Limb (tissue), 2 donors: ENCODE measurements around the gene ANKHD1.

Experiments used
- DNase-seq, 2 donors: peaks; one replicate each; pipeline ENCODE4 v3.0.0-alpha.2; 2016; ENCODE audit errors: extremely low spot score in 2 of 2

ANKHD1 gene

GRCh38 chr5:140524003-140524402 lies 122.4 kb downstream of the ANKHD1 start:
- no peak for DNase-seq

- DNase-seq = no peak
Observed at GRCh38 chr5:140540227-140540626, 138.6 kb downstream of the ANKHD1 start.

- no peak for DNase-seq
Observed at GRCh38 chr5:140542972-140543371, 141.3 kb downstream of the ANKHD1 start.

- no peak for DNase-seq
Observed at GRCh38 chr5:140544986-140545385, 143.4 kb downstream of the ANKHD1 start.

GRCh38 chr5:140545606-140546005 lies 144.0 kb downstream of the ANKHD1 start:
- no peak for DNase-seq

- DNase-seq = no peak
Observed at GRCh38 chr5:140546851-140547507, 145.3 kb downstream of the ANKHD1 start.

GRCh38 chr5:140547508-140548299 lies 146.1 kb downstream of the ANKHD1 start, which contains the start of gene EIF4EBP3:
TSS of gene EIF4EBP3 (plus strand) at chr5:140547662. CDS start at chr5:140547738, 76 bp downstream.
- peak; percentile 96 for DNase-seq

GRCh38 chr5:140548300-140548688 lies 146.7 kb downstream of the ANKHD1 start:
- no peak for DNase-seq

- DNase-seq = no peak
Observed at GRCh38 chr5:140548791-140549190, 147.2 kb downstream of the ANKHD1 start.

- DNase-seq = no peak
Observed at GRCh38 chr5:140549237-140550144, 147.9 kb downstream of the ANKHD1 start.

GRCh38 chr5:140550147-140551079 lies 148.8 kb downstream of the ANKHD1 start:
- DNase-seq = no peak

GRCh38 chr5:140551872-140552271 lies 150.2 kb downstream of the ANKHD1 start:
- DNase-seq = no peak

- DNase-seq = no peak
Observed at GRCh38 chr5:140553657-140554056, 152.0 kb downstream of the ANKHD1 start.

- DNase-seq = no peak
Observed at GRCh38 chr5:140554454-140554853, 152.8 kb downstream of the ANKHD1 start.

- DNase-seq = no peak
Observed at GRCh38 chr5:140555747-140556312, 154.2 kb downstream of the ANKHD1 start.

GRCh38 chr5:140556438-140556837 lies 154.8 kb downstream of the ANKHD1 start:
- no peak for DNase-seq

GRCh38 chr5:140557136-140557805 lies 155.6 kb downstream of the ANKHD1 start, which contains the start of gene SRA1:
TSS of gene SRA1 (minus strand) at chr5:140557473. CDS start at chr5:140557452, 21 bp downstream.
- peak; percentile 91 to 96 for DNase-seq

GRCh38 chr5:140557965-140558364 lies 156.3 kb downstream of the ANKHD1 start:
- no peak for DNase-seq

- DNase-seq = no peak
Observed at GRCh38 chr5:140558542-140558941, 156.9 kb downstream of the ANKHD1 start.

GRCh38 chr5:140560227-140560626 lies 158.6 kb downstream of the ANKHD1 start:
- no peak for DNase-seq
